Activated CD4-positive, alpha-beta T cell treated with anti-CD3 and anti-CD28 coated beads for 36 hours (primary cell): ENCODE results near the gene B9D1. TPM values are rescaled to one million over a fixed set of nuclear protein-coding genes. Genes with fewer than 3 reads are reported as not detected.

Experiments
- ATAC-seq: fragments of 200-7000 bp; cut with Tn5 transposase; one replicate; pipeline ENCODE4 v1.10.0; 2021; ENCODE audit warnings: mild to moderate bottlenecking, moderate library complexity
- CTCF ChIA-PET: fragments of 350-600 bp; sonication (Branson Sonifier 250); formaldehyde crosslinking; loops from one replicate; lab custom pipeline; 2021; ENCODE audit warnings: antibody characterized with exemption; lab: Charles Lee
- POLR2A ChIA-PET: fragments of 350-600 bp; sonication (Branson Sonifier 250); formaldehyde crosslinking; loops from one replicate; lab custom pipeline; 2021; ENCODE audit warnings: antibody characterized with exemption, inconsistent platforms; lab: Charles Lee
- DNase-seq: peaks from one replicate; pipeline ENCODE4 v3.0.0-alpha.2; 2020
- H3K27ac Mint-ChIP-seq: one replicate; pipeline ENCODE4 v1.8.0; 2021; ENCODE audit warnings: mixed read lengths
- H3K27me3 Mint-ChIP-seq: one replicate; pipeline ENCODE4 v1.8.0; 2021; ENCODE audit warnings: mixed read lengths
- H3K36me3 Mint-ChIP-seq: one replicate; pipeline ENCODE4 v1.8.0; 2021; ENCODE audit warnings: low read depth, mixed read lengths
- H3K4me1 Mint-ChIP-seq: one replicate; pipeline ENCODE4 v1.8.0; 2021; ENCODE audit warnings: mixed read lengths
- H3K4me3 Mint-ChIP-seq: one replicate; pipeline ENCODE4 v1.8.0; 2021; ENCODE audit warnings: mild to moderate bottlenecking, moderate library complexity, mixed read lengths
- H3K9me3 Mint-ChIP-seq: one replicate; pipeline ENCODE4 v1.8.0; 2021; ENCODE audit warnings: low read depth, mixed read lengths
- intact Hi-C, 2 experiments: fragments of 100-400 bp; cut with DNase I in 1 of 2; cut with micrococcal nuclease in 1 of 2; formaldehyde crosslinking; loops; one replicate each; pipeline versions ENCODE4 v1.14.2 to v1.15.1; 2022 to 2024; cut with DNase I, micrococcal nuclease
- total RNA-seq, 2 experiments: library from RNA; stranded (reverse); gene quantifications; one replicate each; pipeline ENCODE4 v1.2.3, GENCODE V29; 2021

B9D1 gene
- total RNA-seq, 2 experiments from 2014 or later, result 7.4 to 7.8 TPM

DNA sequence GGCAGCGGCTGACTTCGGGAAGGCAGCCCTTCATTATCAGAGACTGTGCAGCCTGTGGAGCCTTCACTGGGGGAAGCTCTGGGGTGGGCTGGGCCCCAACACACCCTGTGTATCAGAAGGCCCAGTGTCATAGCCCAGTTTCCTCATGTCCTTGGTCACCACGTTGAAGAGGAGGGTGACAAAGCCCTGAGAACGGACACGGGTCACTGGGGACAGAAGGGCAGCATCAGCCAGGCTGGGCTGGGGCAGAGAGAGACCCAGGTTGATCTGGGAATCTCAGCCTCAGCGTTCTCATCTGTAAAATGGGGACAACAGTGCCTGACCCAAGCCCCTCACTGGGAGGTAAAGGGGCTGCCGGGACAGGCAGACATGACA lies 19.3 kb downstream of the B9D1 start:
- H3K4me1 Mint-ChIP-seq, result no peaks in the 10 kb centered on the region
- no peak overlapping the region for H3K4me3 Mint-ChIP-seq
- POLR2A ChIA-PET, result no interaction called here
- H3K36me3 Mint-ChIP-seq, result no peaks in the 10 kb centered on the region
- H3K27me3 Mint-ChIP-seq, result peaks cover 7% of the 10 kb centered on the region
- H3K9me3 Mint-ChIP-seq, result no peaks in the 10 kb centered on the region
- no peak overlapping the region for H3K27ac Mint-ChIP-seq
- intact Hi-C loops, result no loop called here
- ATAC-seq, result no peak
- CTCF ChIA-PET, result interaction anchor here (0.5 to 1.0 kb wide), 3 partner anchors 8 to 954 kb away, joined by 3 read pairs; partner anchors contain the start of gene B9D1
- DNase-seq, result no peak

DNA sequence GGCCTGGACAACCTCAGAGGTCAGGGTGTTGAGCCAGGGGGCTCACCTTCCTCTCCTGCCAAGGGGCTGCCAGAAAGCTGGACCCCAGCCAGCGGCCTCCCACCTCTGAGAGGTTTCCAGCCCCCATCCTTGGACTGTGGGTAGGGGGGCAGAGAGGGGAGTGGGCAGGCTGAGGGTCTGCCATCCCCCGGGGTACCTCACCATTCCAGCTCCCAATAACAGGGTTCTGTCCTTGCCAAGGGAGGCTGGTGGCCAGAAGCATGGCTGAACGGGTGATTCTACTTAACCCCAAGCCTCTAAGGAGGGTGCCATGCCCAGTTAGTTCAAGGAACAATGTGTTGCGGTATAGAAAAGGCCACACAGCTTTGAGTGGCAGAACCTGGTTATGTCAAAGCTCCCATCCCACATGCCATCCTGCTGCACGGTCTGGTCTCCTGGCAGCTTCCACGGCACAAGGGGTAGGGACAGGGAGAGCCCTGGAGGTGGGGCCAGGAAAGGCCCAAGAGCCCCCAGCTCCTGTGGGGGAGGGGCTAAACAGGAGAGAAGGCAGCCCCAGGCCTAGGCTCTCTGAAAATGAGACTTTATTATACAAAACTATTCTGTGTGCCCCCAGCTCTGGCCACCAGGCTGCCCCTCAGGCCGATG lies 19.8 kb downstream of the B9D1 start:
- H3K4me3 Mint-ChIP-seq, result no peak overlapping the region
- H3K27ac Mint-ChIP-seq, result no peak overlapping the region
- CTCF ChIA-PET, result interaction anchor here (0.5 to 1.0 kb wide), 4 partner anchors 8 to 1636 kb away, joined by 3 read pairs; partner anchors contain the start of gene B9D1
- intact Hi-C loops, result no loop called here
- no peaks in the 10 kb centered on the region for H3K9me3 Mint-ChIP-seq
- H3K4me1 Mint-ChIP-seq, result no peaks in the 10 kb centered on the region
- DNase-seq (no peak), ATAC-seq (no peak)
- POLR2A ChIA-PET, result no interaction called here
- no peaks in the 10 kb centered on the region for H3K36me3 Mint-ChIP-seq
- peaks cover 7% of the 10 kb centered on the region for H3K27me3 Mint-ChIP-seq

DNA sequence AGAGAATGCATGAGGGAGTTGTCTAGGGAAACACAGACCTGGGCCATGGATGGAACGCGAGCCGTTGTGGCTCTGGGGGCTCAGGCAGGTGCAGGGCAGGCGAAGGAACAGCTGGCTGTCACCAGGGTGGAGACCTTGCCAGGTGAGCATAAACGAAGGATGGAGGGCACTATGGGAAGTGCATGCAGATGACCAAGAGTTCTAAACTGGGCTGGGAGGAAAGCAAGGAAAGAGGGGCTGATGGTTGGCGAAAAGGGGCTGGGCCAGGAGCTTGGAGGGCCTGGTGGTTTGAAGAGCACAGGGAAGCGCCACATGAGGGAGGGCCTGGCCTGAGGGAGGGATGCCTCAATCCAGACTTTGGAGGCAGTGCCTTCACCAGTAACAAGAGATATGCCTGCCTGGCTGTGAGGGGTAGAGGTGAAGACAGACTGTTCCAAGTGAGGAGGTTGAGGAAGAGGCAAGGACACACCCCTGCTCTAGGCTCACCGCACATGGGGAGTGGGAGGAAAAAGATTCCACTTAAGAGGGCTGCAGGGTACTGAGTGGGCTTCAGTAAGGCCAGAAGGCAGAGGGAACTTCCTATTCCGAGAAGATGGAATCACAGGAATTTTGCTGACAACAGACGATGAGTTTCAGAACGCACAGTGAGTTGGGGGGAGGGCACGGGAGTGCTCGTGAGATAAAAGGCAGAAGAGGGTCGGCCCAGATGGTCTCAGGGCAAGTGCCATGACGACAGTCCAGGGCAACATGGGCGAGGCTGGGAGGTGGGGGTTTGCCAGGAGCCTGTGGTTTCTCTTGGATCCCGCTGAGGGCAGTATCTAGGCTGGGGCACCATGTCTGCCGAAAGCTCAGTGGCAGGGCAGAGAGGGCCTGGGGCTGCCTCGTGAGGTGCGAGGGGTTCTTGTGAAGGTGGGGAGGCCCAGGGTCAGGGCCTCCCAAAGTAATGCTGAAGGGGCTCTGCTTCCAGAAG lies 20.6 kb downstream of the B9D1 start:
- CTCF ChIA-PET, result no interaction called here
- H3K4me1 Mint-ChIP-seq, result no peaks in the 10 kb centered on the region
- POLR2A ChIA-PET, result no interaction called here
- no peaks in the 10 kb centered on the region for H3K9me3 Mint-ChIP-seq
- no peak overlapping the region for H3K4me3 Mint-ChIP-seq
- no peak for ATAC-seq
- no peaks in the 10 kb centered on the region for H3K36me3 Mint-ChIP-seq
- no peak overlapping the region for H3K27ac Mint-ChIP-seq
- no peak for DNase-seq
- peaks cover 13% of the 10 kb centered on the region for H3K27me3 Mint-ChIP-seq
- intact Hi-C loops, result no loop called here

DNA sequence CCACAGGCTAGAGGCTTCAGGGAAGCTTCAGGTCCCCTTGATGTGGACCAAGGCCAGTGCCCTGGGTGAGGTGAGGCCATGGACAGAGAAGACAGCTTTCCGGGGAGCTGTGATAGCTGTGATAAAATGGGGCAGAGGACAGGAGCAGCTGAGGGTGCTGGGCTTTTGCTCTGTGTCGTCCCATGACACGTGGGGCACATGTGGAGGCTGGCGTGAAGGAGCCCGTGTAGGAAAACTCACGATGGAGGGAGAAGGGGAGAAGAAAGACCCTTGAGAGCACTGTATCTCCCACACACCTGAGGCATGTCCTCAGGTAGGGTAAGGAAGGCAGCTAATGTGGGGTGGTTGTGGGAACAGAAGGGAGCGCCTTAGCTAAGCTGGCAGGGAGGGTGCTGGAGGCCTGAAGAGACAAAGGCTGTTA lies 21.3 kb downstream of the B9D1 start:
- DNase-seq (no peak), ATAC-seq (no peak)
- ChIA-PET POLR2A (no interaction called here), CTCF (no interaction called here)
- H3K4me1 Mint-ChIP-seq, result no peaks in the 10 kb centered on the region
- H3K36me3 Mint-ChIP-seq, result no peaks in the 10 kb centered on the region
- no peaks in the 10 kb centered on the region for H3K9me3 Mint-ChIP-seq
- intact Hi-C loops, result no loop called here
- H3K27ac Mint-ChIP-seq, result no peak overlapping the region
- H3K27me3 Mint-ChIP-seq, result peaks cover 13% of the 10 kb centered on the region
- H3K4me3 Mint-ChIP-seq, result no peak overlapping the region

DNA sequence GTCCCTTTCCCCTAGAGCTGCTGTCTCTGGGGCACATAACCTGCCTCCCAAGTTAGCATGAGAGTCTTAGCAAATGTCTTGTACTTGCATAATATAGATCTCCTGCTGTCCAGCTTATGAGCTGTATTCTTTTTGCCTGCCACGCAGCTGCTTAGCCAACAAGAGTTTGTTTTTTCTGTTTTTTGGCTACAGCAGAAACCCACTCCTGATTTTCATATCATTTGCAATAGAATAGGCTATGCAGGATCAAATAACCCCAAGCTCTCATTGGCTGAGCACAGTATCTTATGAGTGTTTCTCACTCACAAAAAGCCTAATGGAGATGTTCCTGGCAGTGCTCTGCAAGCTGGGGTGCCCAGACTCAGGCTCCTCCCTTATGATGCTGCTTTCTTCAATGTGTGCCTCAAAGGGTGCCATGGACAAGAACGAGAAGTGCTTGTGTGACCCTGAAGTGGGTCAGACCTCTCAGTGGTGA lies 23.1 kb downstream of the B9D1 start:
- intact Hi-C loops, result loop anchor here in 1 of 2 experiments (5.0 kb wide), 1 partner anchor 77 kb away; no protein-coding TSS in a partner anchor
- no peak for ATAC-seq
- no peak overlapping the region for H3K4me3 Mint-ChIP-seq
- H3K36me3 Mint-ChIP-seq, result no peaks in the 10 kb centered on the region
- H3K4me1 Mint-ChIP-seq, result no peaks in the 10 kb centered on the region
- no peak overlapping the region for H3K27ac Mint-ChIP-seq
- DNase-seq, result no peak
- H3K9me3 Mint-ChIP-seq, result no peaks in the 10 kb centered on the region
- H3K27me3 Mint-ChIP-seq, result peaks cover 16% of the 10 kb centered on the region
- ChIA-PET CTCF (interaction anchor here (0.8 to 2.8 kb wide), 6 partner anchors 10 to 56 kb away, joined by 3 to 15 read pairs (median 4); no protein-coding TSS in a partner anchor), POLR2A (no interaction called here)

DNA sequence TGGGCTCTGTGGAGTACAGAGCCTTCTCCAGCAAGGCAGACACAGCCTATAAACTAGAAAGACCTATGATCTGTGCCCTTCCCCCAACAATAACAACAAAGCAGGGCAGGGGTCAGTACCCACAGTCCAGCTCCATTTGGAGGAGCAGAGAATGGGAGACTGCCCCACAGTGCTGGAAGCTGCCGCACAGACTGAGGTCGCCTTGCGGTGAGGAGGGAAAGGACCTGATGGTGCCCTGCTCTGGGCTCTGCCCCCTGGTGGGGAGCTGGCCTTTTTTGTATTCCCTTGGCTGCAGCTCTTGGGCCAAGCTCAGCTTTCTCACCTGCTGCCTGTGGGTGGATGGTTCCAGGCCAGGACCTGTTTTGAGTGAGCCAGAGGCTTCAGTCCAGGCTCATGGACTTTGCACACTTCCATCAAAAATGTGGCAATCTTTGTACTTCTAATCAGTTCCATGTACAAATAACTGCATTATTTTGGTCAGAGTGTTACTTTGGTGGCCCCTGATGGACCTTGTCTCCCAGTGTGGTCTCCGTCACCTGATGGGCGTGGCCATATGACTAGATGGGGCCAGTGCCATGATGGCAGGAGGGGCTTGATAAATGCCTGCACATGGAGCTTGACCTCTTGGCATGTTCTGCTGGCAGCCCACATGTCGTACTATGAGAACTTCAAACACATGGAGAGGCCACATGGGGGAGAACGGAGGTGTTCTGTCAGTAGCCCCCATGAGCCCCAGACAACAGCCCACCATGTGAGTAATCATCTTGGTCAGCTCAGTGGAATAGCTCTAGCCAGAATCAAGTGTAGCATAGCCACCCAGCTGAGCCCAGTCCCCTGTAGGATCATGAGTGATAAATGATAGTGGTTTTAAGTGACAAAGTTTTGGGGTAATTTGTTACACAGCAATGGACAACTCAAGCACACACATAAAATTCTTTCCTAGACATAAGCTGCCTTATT lies 24.2 kb downstream of the B9D1 start:
- no peak overlapping the region for H3K27ac Mint-ChIP-seq
- POLR2A ChIA-PET, result no interaction called here
- DNase-seq (peak; percentile 81), ATAC-seq (peak; percentile 89)
- H3K27me3 Mint-ChIP-seq, result peaks cover 16% of the 10 kb centered on the region
- intact Hi-C loops, result loop anchor here in 1 of 2 experiments (5.0 kb wide), 1 partner anchor 76 kb away; no protein-coding TSS in a partner anchor
- H3K9me3 Mint-ChIP-seq, result no peaks in the 10 kb centered on the region
- H3K36me3 Mint-ChIP-seq, result no peaks in the 10 kb centered on the region
- no peak overlapping the region for H3K4me3 Mint-ChIP-seq
- CTCF ChIA-PET, result interaction anchor here (0.5 to 2.8 kb wide), 13 partner anchors 9 to 499 kb away, joined by 3 to 15 read pairs (median 4); no protein-coding TSS in a partner anchor
- H3K4me1 Mint-ChIP-seq, result no peaks in the 10 kb centered on the region

DNA sequence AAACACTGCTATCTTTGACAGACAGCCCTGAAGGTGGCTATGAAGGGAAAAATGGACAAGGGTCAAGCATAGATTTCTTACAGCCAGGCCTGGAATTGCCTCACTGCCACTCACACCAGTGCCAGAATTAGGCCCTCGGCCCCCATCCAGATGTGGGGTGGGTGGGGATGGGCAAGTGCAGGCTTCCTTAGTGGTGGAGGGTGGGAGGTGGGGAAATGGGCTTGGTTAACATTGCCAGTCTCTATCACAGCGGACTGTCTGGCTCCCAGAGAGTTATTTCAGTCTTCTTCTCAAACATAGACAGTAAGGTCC lies 24.9 kb downstream of the B9D1 start:
- ChIA-PET POLR2A (no interaction called here), CTCF (interaction anchor here (0.5 to 2.8 kb wide), 5 partner anchors 8 to 81 kb away, joined by 3 to 15 read pairs (median 4); no protein-coding TSS in a partner anchor)
- DNase-seq (no peak), ATAC-seq (no peak)
- Mint-ChIP-seq H3K27me3 (peaks cover 17% of the 10 kb centered on the region), H3K4me1 (peaks cover 2% of the 10 kb centered on the region), H3K27ac (no peak overlapping the region), H3K36me3 (no peaks in the 10 kb centered on the region), H3K4me3 (no peak overlapping the region), H3K9me3 (no peaks in the 10 kb centered on the region)
- intact Hi-C loops, result loop anchor here in 1 of 2 experiments (5.0 kb wide), 1 partner anchor 75 kb away; no protein-coding TSS in a partner anchor

DNA sequence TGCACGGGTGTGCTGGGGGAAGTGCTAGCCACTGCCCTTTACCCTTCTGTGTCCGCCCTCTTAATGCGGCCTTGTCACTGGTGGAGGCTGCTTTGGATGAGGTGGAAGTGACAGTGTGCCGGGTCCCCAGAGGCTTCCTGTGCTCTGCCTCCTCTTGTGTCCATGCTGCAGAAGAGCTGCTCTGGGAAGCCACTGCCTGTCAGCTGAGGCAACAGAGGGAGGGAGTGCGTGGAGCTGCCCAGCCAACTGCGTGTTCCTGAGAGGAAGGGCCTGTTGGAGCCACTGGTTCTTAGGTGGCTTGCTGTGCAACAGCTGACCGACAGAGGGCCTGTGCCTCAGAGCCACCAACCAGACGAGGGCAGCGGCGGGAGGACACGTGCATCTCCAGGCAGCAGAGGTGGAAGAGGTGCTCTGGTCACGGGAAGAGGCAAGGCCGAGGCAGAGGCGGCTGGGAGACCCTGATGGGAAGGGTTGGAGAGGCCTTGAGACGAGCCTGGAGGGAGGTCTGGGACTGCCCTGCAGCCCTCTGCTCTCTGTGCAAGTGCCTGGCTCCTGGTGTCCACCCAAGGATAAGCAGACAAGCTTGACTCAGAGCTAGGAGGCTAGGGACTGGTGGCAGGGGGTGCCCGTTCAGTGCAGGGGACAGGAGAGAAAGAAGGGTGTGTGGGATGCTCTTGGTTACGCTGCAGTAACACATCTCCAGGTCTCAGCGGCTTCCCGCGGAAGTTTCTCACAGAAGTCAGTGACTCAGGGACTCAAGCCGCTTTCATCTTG lies 25.4 kb downstream of the B9D1 start:
- no peak overlapping the region for H3K4me3 Mint-ChIP-seq

DNA sequence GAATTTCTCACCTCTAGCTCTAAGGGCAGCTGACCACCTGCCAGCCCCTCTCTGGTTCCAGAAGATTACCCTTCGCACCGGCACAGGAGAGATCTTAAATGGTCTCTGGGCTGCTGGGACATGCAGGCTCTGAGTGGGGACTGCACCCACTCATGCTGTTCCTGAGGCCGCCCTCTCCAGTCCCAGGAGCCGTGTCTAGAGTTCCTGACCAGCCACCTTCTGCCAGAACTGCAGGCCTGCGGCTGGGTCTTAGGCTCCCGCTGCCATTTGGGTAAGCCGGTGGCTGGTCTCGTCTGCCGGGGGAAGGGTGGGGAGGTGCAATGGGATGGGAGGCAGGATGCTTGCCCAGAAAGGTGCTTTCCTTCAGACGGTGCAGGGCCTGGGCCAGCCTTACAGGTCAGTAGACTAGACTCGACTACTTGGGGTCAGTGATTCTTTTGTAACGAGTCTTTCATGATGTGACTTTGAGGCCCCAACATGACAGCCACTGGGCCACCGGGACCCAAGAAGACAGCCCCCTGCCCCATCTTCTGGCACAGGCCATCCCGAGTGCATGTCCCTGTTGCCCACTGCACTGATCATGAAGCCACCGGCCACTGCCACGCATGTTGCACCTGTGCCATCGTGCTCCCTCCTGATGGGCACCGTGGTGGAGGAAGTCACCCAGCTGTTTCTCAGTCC lies 26.4 kb downstream of the B9D1 start:
- no peaks in the 10 kb centered on the region for H3K36me3 Mint-ChIP-seq
- ATAC-seq (no peak), DNase-seq (no peak)
- H3K4me3 Mint-ChIP-seq, result no peak overlapping the region
- POLR2A ChIA-PET, result no interaction called here
- no peak overlapping the region for H3K27ac Mint-ChIP-seq
- intact Hi-C loops, result loop anchor here in 1 of 2 experiments (5.0 kb wide), 1 partner anchor 74 kb away; no protein-coding TSS in a partner anchor
- H3K9me3 Mint-ChIP-seq, result no peaks in the 10 kb centered on the region
- CTCF ChIA-PET, result no interaction called here
- H3K4me1 Mint-ChIP-seq, result peaks cover 4% of the 10 kb centered on the region
- H3K27me3 Mint-ChIP-seq, result peaks cover 12% of the 10 kb centered on the region

More for the DNA sequence above, 25.4 kb downstream of the B9D1 start:
- Mint-ChIP-seq H3K27ac (no peak overlapping the region), H3K4me1 (peaks cover 4% of the 10 kb centered on the region), H3K27me3 (peaks cover 18% of the 10 kb centered on the region), H3K36me3 (no peaks in the 10 kb centered on the region), H3K9me3 (no peaks in the 10 kb centered on the region)
- DNase-seq (no peak), ATAC-seq (no peak)
- ChIA-PET POLR2A (interaction anchor here (0.6 kb wide), 1 partner anchor 30 kb away, joined by 5 read pairs; no protein-coding TSS in a partner anchor), CTCF (interaction anchor here (0.5 to 2.8 kb wide), 3 partner anchors 8 to 82 kb away, joined by 3 to 15 read pairs (median 4); no protein-coding TSS in a partner anchor)
- intact Hi-C loops, result loop anchor here in 1 of 2 experiments (5.0 kb wide), 1 partner anchor 75 kb away; no protein-coding TSS in a partner anchor
